GM18867 (cell line): ENCODE measurements around the gene MRTFA.
"Not testable (repeated sequence)": the region's sequence is repeated elsewhere in the genome, so short reads cannot be mapped to it uniquely, and the experiment has no call there.

Source experiments
- ATAC-seq: cut with Tn5 transposase; IDR thresholded peaks from one replicate; pipeline ENCODE4 v1.9.1; 2021; ENCODE audit warnings: mild to moderate bottlenecking, moderate library complexity; ENCODE audit not compliant: unreplicated experiment

The MRTFA gene

DNA sequence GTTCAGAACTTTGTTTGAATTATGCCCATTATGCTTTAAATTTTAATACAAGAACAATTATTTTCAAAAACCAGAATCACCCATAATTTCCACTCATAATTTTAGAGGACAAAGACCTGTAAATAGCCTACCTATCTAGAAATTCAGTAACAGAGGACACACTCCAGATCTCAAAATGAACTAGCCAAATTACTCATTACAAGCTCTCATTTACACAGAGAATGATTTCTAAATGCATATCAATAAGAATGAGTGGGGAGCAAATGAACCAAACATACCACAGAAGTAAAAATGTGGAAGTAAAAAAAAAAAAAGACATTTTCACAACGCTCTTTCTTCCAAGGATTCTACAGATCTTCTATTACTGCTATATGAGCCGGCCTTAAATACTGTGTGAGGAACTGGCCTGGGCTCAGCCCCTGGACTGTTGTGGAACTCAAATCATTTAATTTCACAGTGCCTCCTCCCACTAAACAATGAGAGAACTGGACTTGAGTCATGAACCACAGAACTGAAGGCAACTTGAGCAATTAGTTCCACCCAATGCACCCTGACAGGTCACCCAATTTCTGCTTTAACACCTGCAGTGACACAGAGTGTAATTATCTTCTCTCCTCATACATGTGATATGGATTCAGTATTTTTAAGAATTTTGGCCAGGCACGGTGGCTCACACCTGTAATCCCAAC is 8.0 kb downstream of the MRTFA start:
- no peak for ATAC-seq

DNA sequence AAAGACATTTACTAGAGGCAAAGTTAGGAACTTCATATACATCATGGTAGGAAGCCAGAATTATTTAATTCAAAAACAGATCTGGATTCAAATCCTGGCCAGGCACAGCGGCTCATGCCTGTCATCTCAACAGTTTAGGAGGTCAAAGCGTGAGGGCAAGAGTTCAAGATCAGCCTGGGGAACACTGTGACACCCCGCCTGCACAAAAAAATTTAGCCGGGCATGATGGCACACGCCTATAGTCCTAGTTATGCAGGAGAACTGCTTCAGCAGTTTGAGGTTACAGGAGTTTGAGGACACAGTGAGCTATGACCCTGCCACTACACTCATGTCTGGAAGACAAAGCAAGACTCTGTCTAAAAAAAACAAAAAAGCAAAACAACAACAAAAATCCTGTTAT is 8.9 kb downstream of the MRTFA start:
- ATAC-seq, result no peak

DNA sequence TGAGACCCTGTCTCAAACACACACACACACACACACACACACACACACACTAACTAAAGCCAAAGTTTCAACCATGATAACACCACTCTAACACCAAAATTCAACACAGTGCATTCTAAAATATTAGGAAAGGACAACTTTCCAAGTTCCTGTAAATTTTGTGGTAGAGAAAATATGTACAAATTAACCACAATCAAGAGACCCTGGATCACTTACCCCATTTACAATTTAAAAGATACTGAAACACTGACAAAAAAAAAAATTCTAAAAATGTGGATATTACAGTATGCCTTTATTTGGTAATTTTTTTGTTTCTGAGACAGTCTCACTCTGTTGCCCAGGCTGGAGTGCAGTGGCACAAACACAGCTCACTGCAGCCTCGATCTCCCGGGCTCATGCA is 9.7 kb downstream of the MRTFA start:
- no peak for ATAC-seq

DNA sequence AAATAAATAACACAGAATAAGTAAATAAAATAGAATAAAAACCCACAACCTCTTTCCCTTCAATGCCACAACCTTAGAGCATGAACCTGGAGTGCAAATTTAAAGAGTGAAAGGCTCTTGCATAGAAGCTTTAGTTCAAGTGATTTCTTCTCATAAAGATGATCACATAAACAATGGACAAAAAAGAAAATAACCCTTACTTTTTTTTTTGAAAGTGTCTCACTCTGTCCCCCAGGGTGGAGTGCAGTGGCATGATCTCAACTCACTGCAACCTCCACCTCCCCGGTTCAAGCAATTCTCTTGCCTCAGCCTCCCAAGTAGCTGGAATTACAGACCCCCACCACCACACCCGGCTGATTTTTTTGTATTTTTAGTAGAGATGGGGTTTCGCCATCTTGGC is 10.7 kb downstream of the MRTFA start:
- not testable (repeated sequence) for ATAC-seq

DNA sequence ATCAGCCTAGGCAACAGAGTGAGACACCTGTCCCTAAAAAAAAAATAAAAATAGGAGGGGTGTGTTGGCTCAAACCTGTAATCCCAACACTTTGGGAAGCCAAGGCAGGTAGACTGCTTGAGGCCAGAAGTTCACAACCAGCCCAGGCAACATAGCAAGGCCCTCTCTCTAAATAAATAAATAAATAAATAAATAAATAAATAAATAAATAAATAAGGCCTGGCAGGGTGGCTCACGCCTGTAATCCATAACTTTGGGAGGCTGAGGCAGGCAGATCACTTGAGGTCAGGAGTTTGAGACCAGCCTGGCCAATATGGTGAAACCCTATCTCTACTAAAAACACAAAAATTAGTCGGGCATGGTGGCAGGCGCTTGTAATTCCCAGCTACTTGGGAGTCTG is 11.2 kb downstream of the MRTFA start:
- not testable (repeated sequence) for ATAC-seq

DNA sequence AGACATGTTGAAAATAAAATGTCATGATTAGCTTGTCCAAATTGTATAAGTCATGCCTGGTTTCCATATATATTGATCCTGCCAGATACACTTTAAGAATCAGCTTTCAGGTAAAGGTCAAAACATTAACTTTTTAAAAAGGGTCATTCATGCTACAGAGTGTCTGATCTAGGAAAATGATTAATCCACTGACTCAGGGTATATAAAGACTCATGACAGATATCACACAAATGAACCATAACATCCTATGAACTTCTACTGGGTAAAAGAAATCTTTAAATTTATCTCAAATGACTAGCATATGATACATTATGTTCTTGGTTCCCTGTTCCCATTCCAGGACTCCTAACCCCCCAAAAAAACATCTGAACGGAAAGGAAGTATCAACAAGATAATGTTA is 11.7 kb downstream of the MRTFA start:
- no peak for ATAC-seq

DNA sequence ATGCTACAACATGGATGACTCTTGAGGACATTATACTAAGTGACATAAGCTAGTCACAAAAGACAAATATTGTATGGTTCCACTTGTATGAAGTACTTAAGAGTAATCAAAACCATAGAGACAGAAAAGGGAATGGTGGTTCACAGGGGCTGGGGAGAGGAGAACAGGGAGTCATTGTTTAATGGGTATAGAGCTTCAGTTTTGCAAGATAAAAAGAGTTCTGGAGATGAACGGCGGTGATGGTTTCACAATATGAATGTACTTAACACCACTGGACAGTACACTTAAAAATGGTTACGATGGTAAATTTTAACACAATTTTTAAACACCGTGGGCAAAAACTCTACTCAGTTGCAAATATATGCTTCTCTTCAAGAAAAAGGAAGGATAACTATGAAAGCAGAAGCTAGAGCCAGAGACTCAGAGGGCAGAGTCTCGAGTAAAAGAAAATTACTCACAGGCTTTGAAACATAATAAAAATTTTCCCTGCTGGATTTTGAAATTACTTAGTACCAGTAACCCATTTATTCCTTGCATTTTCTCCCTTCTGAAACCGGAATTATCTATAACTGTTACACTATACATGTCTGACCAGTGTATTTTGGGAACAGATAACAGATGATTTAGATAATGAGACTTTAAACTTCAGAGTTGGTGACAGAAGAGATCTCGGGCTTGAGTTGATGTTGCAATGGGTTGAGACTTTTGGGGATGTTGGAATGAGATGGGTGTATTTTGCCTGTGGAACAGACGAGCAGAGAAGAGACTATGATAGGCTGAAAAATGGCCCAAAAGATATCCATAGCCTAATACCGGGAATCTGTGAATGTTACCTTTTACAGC is 15.0 kb downstream of the MRTFA start:
- ATAC-seq, result no peak

DNA sequence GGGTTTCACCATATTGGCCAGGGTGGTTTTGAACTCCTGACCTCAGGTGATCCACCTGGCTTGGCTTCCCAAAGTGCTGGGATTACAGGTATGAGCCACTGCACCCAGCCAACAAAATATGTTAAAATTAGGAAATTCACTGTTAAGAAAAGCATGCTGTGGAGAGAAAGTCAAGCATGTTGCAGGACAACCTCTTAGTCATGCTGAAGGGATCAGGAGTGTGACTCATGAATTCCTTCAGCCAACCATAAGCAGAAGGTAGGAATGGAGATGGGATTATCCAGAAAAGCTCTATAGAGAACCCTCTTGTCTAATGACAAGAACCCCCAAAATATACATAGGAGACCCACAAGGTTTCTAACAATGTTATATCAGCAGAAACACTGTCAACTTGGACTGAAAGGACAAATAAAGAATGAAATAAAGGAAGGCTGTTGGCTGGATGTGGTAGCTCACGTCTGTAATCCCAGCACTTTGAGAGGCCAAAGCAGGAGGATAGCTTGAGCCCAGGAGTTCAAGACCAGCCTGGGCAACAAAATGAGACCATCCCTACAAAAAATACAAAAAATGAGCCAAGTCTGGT is 16.0 kb downstream of the MRTFA start:
- ATAC-seq, result no peak

DNA sequence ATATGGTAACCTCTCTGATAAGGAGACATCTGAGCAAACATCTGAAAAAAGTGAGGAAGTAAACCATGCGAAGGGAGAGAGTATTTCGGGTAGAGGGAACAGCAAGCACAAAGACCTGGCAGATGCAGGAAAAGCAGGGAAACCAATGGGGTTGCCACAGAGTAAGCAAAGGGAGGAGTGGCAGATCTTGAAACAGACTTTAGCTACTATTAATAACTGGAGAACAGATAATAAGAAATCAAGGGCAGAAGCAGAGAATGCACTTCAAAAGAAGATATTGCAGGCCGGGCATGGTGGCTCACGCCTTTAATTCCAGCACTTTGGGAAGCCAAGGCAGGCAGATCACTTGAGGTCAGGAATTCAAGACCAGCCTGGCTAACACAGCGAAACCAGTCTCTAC is 18.1 kb downstream of the MRTFA start:
- ATAC-seq, result no peak

DNA sequence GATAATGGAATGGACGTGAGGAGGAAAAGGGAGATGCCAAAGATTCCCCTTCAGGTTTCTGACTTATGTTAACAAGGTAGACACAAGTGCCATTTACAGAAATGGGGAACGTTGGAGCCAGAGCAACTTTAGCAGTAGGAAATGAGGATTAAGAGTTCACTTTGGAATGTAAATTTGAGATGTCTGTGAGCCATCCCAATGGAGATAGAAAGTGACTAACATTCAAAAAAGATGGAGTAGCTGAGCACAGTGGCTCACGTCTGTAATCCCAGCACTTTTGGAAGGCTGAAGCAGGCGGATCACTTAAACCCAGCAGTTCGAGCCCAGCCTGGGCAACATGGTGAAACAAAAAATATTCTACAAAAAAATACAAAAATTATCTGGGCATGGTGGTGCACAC is 19.9 kb downstream of the MRTFA start:
- ATAC-seq, result no peak

DNA sequence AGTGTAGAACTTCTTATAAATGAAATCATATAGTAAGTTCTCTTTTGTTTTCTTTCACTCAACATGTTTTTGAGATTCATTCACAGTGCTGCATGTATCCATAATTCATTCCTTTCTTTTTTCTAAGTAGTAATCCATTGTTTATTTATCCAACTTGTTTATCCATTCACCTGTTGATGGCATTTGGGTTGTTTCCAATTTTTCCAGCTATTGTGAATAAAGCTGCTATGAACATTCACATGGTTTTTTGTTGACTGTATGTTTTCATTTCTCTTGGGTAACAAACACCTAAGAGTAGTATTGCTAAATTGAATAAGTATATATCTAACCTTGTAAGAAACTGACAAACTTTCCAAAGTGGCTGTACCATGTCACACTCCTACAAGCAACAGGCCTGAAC is 23.5 kb downstream of the MRTFA start:
- no peak for ATAC-seq

DNA sequence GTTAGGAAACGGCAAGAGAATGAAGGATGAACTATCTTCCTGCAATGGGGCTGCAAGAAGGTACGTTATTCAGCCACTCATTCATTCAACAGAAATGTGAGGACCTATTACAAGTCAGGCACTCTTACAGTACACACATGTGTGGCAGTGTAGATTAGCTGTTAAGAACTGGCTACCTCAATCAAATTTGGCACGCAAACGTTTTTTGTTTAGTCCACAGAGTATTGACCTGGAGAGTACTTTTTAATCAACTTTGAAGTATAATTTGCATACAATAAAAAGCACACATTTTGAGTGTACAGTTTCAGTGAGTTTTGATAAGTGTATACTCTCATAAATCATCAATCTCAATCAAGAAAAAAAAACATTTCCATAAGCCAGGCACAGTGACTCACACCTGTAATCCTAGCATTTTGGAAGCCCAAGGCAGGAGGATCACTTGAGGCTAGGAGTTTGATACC is 24.2 kb downstream of the MRTFA start:
- ATAC-seq, result no peak

DNA sequence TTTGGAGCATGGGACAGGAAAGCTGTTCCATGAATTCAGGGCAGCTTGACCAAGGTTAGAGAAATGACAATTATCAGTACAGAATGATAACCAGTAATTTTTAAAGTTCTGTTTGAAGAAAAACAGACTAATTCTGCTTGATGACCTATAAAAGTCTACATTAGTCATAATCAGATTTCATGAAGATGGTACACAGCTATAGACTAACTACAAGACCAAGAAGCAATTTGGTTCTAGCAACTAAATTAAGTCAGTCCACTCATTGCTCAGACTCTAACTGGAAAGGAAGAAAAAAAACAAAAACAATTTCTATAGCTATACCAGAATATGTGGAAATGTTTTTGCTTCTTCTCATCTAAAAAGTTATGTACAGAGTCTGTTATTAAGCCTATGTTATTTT is 24.9 kb downstream of the MRTFA start:
- no peak for ATAC-seq

DNA sequence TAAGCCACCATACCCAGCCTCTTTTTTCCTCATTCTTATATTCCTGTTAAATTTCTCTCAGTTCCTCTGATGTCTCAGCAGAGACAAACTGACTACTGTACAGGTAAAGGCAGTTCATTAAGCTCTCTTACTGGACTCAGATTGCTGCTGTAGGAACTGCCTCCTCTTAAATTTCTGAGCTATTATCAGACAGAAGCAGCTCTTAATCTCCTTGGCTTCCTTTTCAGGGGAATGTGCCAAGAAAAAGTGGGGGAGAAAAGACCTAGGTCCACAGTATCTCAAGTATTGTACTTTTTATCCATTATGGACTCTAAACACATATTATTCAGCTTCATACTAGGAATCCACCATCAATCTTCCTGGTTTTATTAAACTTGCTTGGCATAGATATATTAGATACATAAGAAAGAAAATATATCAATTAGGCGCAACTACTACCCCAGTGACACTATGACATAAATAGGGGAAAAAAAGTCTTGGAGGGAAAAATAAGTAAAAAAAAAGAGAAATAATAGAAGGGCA is 26.1 kb downstream of the MRTFA start:
- ATAC-seq, result no peak

DNA sequence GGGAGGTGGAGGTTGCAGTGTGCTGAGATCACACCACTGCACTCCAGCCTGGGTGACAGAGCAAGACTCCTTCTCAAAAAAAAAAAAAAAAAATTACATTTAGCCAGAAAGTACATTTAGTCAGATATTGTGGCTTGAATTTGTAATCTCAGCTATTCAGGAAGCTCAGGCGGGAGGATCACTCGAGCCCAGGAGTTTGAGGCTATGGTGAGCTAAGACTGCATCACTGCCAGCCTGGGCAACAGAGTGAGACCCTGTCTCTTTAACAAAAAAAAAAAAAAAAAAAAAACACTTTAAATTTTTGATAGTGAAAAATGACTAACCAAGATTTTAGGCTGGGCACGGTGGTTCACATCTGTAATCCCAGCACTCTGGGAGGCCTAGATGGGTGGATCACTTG is 27.3 kb downstream of the MRTFA start:
- no peak for ATAC-seq

DNA sequence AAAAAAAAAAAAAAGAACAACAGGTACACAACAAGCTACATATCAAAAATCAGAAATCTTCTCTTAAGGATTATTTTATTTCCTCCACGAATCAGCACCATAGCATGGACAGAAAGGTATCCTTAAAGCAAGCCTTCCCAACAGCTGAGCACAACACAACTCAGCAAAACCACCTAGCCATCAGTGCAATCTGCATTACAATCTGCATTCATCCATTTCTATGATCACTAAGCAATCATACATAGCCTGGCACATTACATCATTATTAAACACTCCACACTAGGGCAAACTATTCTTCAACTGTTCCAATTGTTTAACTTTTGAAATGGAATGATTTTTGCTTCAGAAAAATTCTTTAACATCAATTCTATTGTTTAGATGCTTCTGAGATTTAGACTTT is 29.0 kb downstream of the MRTFA start:
- no peak for ATAC-seq

DNA sequence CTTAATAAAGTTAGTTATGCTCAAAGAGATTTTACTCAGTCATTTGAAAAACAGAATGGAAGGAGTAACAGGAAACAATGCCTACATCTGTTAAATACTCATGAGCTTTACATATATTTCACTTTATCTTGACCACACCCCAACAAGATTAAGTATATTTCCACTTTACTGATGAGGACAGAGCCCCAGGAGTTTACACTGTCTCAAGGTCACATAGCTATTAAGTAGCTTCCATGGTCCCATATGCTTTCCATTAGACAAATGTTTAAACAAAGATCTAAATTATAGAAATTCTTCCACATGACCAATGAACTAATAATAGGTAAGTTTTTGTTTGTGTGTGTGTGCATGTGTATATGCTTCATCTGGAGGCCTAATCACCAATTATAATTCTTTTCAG is 30.2 kb downstream of the MRTFA start:
- ATAC-seq, result no peak

DNA sequence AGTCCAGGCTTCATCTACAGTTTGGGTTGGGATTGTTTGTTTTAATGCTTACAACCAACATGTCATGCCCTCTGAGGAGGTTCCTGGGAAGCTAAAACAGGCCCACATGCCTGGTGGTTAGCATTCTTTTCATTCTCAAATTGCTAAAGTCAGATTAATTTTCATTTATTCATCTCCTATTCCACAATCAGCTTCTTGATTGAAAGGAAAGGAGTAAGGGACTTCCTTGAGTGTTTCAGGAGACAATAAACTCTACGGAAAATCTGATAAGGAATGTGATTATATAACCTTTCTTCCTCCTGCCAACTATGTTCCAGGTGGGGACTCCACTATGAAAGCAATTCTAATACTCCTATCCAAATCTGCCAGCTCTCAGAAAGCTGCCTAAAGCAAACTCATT is 30.8 kb downstream of the MRTFA start:
- ATAC-seq, result no peak

DNA sequence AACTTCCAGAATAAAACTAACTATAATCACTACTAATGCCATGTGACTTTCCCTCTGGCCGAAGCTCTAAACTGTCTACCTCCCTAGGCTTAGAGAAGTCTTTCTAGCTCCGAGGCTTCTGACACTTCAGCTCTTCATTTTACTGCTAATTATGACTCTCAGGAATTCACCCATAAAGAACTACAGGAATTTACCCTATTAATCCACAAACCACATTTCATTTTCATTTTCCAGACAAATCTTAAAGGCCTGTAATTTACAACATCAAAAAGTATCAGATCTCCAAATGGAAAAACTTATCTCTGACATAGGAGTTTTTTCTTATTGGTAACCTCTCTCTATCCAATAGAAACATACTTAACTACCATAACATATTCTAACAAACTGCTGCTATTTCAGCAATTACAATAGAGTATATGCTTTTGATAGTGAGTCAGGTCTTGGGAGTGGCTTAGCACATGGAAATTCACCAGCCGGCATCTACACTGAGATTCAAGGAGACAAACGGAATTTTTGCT is 33.4 kb downstream of the MRTFA start:
- no peak for ATAC-seq

DNA sequence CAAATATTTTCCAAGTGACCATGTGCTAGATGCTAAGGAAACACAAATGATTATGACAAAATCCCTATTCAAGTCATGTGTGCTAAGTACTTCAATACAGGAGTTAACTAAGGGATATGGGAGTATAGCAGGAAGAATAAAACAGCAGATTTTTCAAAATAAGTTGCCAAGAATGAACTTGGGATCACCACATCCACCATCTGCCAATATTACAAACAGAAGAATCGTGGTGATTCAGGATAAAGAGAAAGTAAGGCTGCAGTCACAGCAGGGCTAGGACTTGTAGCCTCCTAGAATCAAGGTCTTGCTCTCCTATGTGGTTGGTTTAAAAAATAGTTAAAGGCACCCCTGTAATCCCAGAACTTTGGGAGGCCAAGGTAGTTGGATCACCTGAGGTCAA is 34.3 kb downstream of the MRTFA start:
- no peak for ATAC-seq

DNA sequence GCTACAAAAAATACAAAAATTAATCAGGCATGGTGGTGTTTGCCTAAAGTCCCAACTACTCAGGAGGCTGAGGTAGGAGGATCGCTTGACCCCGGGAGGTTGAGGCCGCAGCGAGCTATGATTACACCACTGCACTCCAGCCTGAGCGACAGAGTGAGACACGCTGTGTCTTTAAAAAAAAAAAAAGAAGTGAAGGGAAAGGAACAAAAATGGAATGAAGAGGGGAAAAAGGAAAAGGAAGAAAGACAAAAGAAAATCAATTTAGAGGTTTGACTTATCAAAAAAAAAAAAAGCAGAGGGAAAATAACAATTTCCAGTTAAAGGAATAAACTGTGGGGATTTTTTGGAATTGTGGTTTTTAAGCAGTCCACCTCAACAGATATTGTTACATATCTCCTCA is 36.8 kb downstream of the MRTFA start:
- ATAC-seq, result no peak

DNA sequence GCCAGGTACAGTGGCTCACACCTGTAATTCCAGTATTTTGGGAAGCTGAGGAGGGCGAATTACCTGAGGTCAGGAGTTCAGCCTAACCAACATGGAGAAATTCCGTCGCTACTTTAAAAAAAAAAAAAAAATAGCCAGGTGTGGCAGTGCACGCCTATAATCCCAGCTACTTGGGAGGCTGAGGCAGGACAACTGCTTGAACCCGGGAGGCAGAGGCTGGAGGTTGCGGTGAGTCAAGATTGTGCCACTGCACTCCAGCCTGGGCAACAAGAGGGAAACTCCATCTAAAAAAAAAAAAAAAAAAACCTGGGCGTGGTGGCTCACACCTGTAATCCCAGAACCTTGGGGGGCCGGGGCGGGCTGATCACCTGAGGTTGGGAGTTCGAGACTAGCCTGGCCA is 37.8 kb downstream of the MRTFA start:
- not testable (repeated sequence) for ATAC-seq
